Activated T-cell treated with anti-CD3 and anti-CD28 coated beads, Interleukin-2, amount 50 U/mL, for 48 hours (primary cell): ENCODE measurements around the gene MYF5.
"Not testable (repeated sequence)": the region's sequence is repeated elsewhere in the genome, so short reads cannot be mapped to it uniquely, and the experiment has no call there.

Experiments
- DNase-seq, 2 experiments: peaks; one replicate each; pipeline ENCODE4 v3.0.0-alpha.2; 2020

MYF5 gene

GRCh38 chr12:80716696-80717469 is at the start of gene MYF5:
MYF5 (plus strand) TSS chr12:80716912; CDS start chr12:80717064, 152 bp downstream.
- DNase-seq: no peak

GRCh38 chr12:80670214-80670613 is 46.5 kb upstream of the MYF5 start:
- DNase-seq: no peak

GRCh38 chr12:80676042-80676636 is 40.6 kb upstream of the MYF5 start:
- not testable (repeated sequence) for DNase-seq

- no peak for DNase-seq
These were observed 39.9 kb upstream of the MYF5 start for GRCh38 chr12:80676856-80677255.

- DNase-seq: no peak
These were observed 38.7 kb upstream of the MYF5 start for GRCh38 chr12:80677994-80678393.

GRCh38 chr12:80679346-80680131 is 37.2 kb upstream of the MYF5 start:
- DNase-seq: no peak

GRCh38 chr12:80681287-80681686 is 35.4 kb upstream of the MYF5 start:
- no peak for DNase-seq

- no peak for DNase-seq
These were observed 34.9 kb upstream of the MYF5 start for GRCh38 chr12:80681786-80682185.

GRCh38 chr12:80684077-80684495 is 32.6 kb upstream of the MYF5 start:
- DNase-seq: no peak

- DNase-seq: no peak
These were observed 26.6 kb upstream of the MYF5 start for GRCh38 chr12:80690090-80690489.

GRCh38 chr12:80690513-80690912 is 26.2 kb upstream of the MYF5 start:
- DNase-seq: no peak

GRCh38 chr12:80692114-80692513 is 24.6 kb upstream of the MYF5 start:
- DNase-seq: no peak

GRCh38 chr12:80697270-80697887 is 19.3 kb upstream of the MYF5 start:
- DNase-seq: no peak

- no peak for DNase-seq
These were observed 18.5 kb upstream of the MYF5 start for GRCh38 chr12:80698256-80698655.

- no peak for DNase-seq
These were observed 17.7 kb upstream of the MYF5 start for GRCh38 chr12:80698847-80699542.

- DNase-seq: no peak
These were observed 16.4 kb upstream of the MYF5 start for GRCh38 chr12:80700327-80700726.

- no peak for DNase-seq
These were observed 15.3 kb upstream of the MYF5 start for GRCh38 chr12:80701388-80701787.

- DNase-seq: no peak
These were observed 13.6 kb upstream of the MYF5 start for GRCh38 chr12:80702889-80703805.

- no peak for DNase-seq
These were observed 12.3 kb upstream of the MYF5 start for GRCh38 chr12:80704420-80704819.

- DNase-seq: no peak
These were observed 9.4 kb upstream of the MYF5 start, which contains the start of gene MYF6 for GRCh38 chr12:80707126-80707829. MYF6 (plus strand) TSS chr12:80707634; CDS start chr12:80707720, 86 bp downstream.

- no peak for DNase-seq
These were observed 8.9 kb upstream of the MYF5 start for GRCh38 chr12:80707830-80708258.
